HPDE6-E6E7 (cell line): Measurements from ENCODE around the gene FNDC3A.

Experiments used
- DNase-seq: peaks from one replicate; pipeline ENCODE4 v3.0.0; 2011; ENCODE audit warnings: missing footprints; ENCODE audit errors: extremely low spot score

Gene FNDC3A

GRCh38 chr13:49253310-49253709, 277.6 kb downstream of the FNDC3A start:
- DNase-seq = no peak

- no peak for DNase-seq
Measured at GRCh38 chr13:49254007-49254406, 278.3 kb downstream of the FNDC3A start.

- DNase-seq = no peak
Measured at GRCh38 chr13:49256841-49257240, 281.1 kb downstream of the FNDC3A start.

- no peak for DNase-seq
Measured at GRCh38 chr13:49258089-49258796, 282.5 kb downstream of the FNDC3A start.
